Muscle of back (tissue), 13 donors: ENCODE data around the gene MYH16. TPM values are rescaled to one million over a fixed set of nuclear protein-coding genes. Genes with fewer than 3 reads are reported as not detected.
"Not testable (repeated sequence)": the region's sequence is repeated elsewhere in the genome, so short reads cannot be mapped to it uniquely, and the experiment has no call there.

Experiments
- DNase-seq, 3 donors: peaks; one replicate each; pipeline versions ENCODE4 v3.0.0 to v3.0.0-alpha.2; 2013
- long read RNA-seq, 9 donors: transcript quantifications; one replicate each; lab custom pipeline, GENCODE V29; 2026
- polyA plus RNA-seq, 10 donors: library from polyadenylated mRNA; unstranded; fragments of 120-200 nt; gene quantifications; one replicate each; pipeline ENCODE4 v1.2.1, GENCODE V29; 2013; ENCODE audit not compliant: insufficient read length in 10 of 10

Gene MYH16
- polyA plus RNA-seq: under 1 TPM in 9 of 10 donors, not detected in 1; 0.08 to 0.46 (median 0.22) TPM
- long read RNA-seq, donor 1: 0 reads
- long read RNA-seq, donor 2: 0 reads
- long read RNA-seq, donor 3: 0 reads
- long read RNA-seq, donor 4: 0 reads
- long read RNA-seq, donor 5: 0 reads
- long read RNA-seq, donor 6: 0 reads
- long read RNA-seq, donor 7: 0 reads
- long read RNA-seq, donor 8: 0 reads
- long read RNA-seq, donor 9: 0 reads

GRCh38 chr7:99272476-99273045 is at the start of gene MYH16:
Gene MYH16 (plus strand): TSS chr7:99272839.
- DNase-seq: no peak

GRCh38 chr7:99224263-99224898 is 48.3 kb upstream of the MYH16 start:
- not testable (repeated sequence) for DNase-seq

GRCh38 chr7:99224899-99225265 is 47.8 kb upstream of the MYH16 start:
- no peak for DNase-seq

- no peak for DNase-seq
Measured at GRCh38 chr7:99229234-99229633, 43.4 kb upstream of the MYH16 start.

- DNase-seq: no peak
Measured at GRCh38 chr7:99232082-99232770, 40.4 kb upstream of the MYH16 start.

GRCh38 chr7:99232955-99233354 is 39.7 kb upstream of the MYH16 start:
- not testable (repeated sequence) for DNase-seq

- DNase-seq: no peak
Measured at GRCh38 chr7:99234185-99234584, 38.5 kb upstream of the MYH16 start.

- DNase-seq: no peak
Measured at GRCh38 chr7:99235925-99236324, 36.7 kb upstream of the MYH16 start.

GRCh38 chr7:99237876-99238275 is 34.8 kb upstream of the MYH16 start:
- not testable (repeated sequence) for DNase-seq

GRCh38 chr7:99238558-99239341 is 33.9 kb upstream of the MYH16 start:
- DNase-seq: no peak

- no peak for DNase-seq
Measured at GRCh38 chr7:99242682-99243081, 30.0 kb upstream of the MYH16 start.

- no peak for DNase-seq
Measured at GRCh38 chr7:99243751-99244337, 28.8 kb upstream of the MYH16 start.

GRCh38 chr7:99244939-99245338 is 27.7 kb upstream of the MYH16 start:
- peak in 1 of 3 donors; percentile 4 for DNase-seq

- no peak for DNase-seq
Measured at GRCh38 chr7:99248391-99249095, 24.1 kb upstream of the MYH16 start.

GRCh38 chr7:99249985-99250575 is 22.6 kb upstream of the MYH16 start:
- no peak for DNase-seq

- DNase-seq: no peak
Measured at GRCh38 chr7:99252166-99252895, 20.3 kb upstream of the MYH16 start.

- DNase-seq: no peak
Measured at GRCh38 chr7:99253369-99253768, 19.3 kb upstream of the MYH16 start.

GRCh38 chr7:99254390-99254789 is 18.2 kb upstream of the MYH16 start:
- no peak for DNase-seq

- no peak for DNase-seq
Measured at GRCh38 chr7:99255463-99255862, 17.2 kb upstream of the MYH16 start.

- no peak for DNase-seq
Measured at GRCh38 chr7:99257065-99257464, 15.6 kb upstream of the MYH16 start.
